Measurements from ENCODE around the gene TPST2. TPM values are rescaled to one million over a fixed set of nuclear protein-coding genes. Genes with fewer than 3 reads are reported as not detected.

Gene TPST2
- total RNA-seq, 1 experiment from 2014 or later = 50.1 TPM

- Histone ChIP-seq H3K79me1 (ENCODE audit: insufficient read depth, low read depth, low read length, poor library complexity, severe bottlenecking) (no peaks in the 10 kb centered on the region), H3K23ac (ENCODE audit: insufficient read length, low read depth, low read length) (no peak overlapping the region), H2BK20ac (ENCODE audit: low read depth, low read length, poor library complexity, severe bottlenecking) (no peak overlapping the region), H2AFZ (ENCODE audit: low read length) (no peak overlapping the region), H3T11ph (ENCODE audit: low read length) (no peak overlapping the region), H3K56ac (ENCODE audit: insufficient read length, low read depth, low read length) (no peak overlapping the region), H3K4ac (ENCODE audit: low read depth, low read length) (no peak overlapping the region), H2AK5ac (ENCODE audit: insufficient read length, low read length) (no peak overlapping the region), H4K91ac (ENCODE audit: insufficient read length, low read depth, low read length) (no peak overlapping the region), H3K9me3 (ENCODE audit: control insufficient read depth, low read depth, low read length) (no peaks in the 10 kb centered on the region), H4K20me1 (ENCODE audit: control insufficient read depth, insufficient read depth, insufficient read length) (no peaks in the 10 kb centered on the region), H2BK15ac (ENCODE audit: low read depth, low read length) (no peak overlapping the region), H2BK120ac (ENCODE audit: low read depth, low read length, poor library complexity, severe bottlenecking) (no peak overlapping the region), H3K18ac (ENCODE audit: insufficient read length, low read depth, low read length) (no peak overlapping the region), H4K5ac (ENCODE audit: insufficient read length, low read depth, low read length) (no peak overlapping the region), H3K4me2 (ENCODE audit: insufficient read depth, insufficient read length, low read length) (no peak overlapping the region), H3K27ac (ENCODE audit: insufficient read length, low read depth, low read length) (no peak overlapping the region), H3K4me1 (ENCODE audit: insufficient read depth, low read length) (peaks cover 1% of the 10 kb centered on the region), H2BK12ac (ENCODE audit: insufficient read length, low read depth, low read length) (no peak overlapping the region), H4K8ac (replicated peaks; ENCODE audit: insufficient read length, low read depth, low read length) (no peak overlapping the region), H3K14ac (ENCODE audit: insufficient read depth, low read length) (no peak overlapping the region), H3K27me3 (ENCODE audit: insufficient read depth, low read length) (no peaks in the 10 kb centered on the region), H3K23me2 (ENCODE audit: insufficient read length, low read depth, low read length, poor library complexity, severe bottlenecking) (peaks cover 9% of the 10 kb centered on the region), H3K9ac (ENCODE audit: extremely low read depth, insufficient read length, low read length) (no peak overlapping the region), H2BK5ac (ENCODE audit: insufficient read length, low read length) (no peak overlapping the region), H3K79me2 (ENCODE audit: insufficient read depth, low read length) (peaks cover 1% of the 10 kb centered on the region)
- Mint-ChIP-seq H3K4me3 (no peak overlapping the region), H3K9me3 (no peaks in the 10 kb centered on the region), H3K36me3 (ENCODE audit: insufficient read depth in 1 of 3, low read depth in 3 of 3) (peaks cover 0 to 3% (median 0%) of the 10 kb centered on the region in 3 experiments; a peak in 1 of 7 replicates), H3K27ac (no peak overlapping the region; a peak in 1 of 7 replicates), H3K4me1 (peaks cover 13 to 17% of the 10 kb centered on the region in 2 experiments), H3K27me3 (ENCODE audit: low read depth) (no peaks in the 10 kb centered on the region)
- TF ChIP-seq, protein P1, sequence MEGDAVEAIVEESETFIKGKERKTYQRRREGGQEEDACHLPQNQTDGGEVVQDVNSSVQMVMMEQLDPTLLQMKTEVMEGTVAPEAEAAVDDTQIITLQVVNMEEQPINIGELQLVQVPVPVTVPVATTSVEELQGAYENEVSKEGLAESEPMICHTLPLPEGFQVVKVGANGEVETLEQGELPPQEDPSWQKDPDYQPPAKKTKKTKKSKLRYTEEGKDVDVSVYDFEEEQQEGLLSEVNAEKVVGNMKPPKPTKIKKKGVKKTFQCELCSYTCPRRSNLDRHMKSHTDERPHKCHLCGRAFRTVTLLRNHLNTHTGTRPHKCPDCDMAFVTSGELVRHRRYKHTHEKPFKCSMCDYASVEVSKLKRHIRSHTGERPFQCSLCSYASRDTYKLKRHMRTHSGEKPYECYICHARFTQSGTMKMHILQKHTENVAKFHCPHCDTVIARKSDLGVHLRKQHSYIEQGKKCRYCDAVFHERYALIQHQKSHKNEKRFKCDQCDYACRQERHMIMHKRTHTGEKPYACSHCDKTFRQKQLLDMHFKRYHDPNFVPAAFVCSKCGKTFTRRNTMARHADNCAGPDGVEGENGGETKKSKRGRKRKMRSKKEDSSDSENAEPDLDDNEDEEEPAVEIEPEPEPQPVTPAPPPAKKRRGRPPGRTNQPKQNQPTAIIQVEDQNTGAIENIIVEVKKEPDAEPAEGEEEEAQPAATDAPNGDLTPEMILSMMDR (conservative IDR thresholded peaks at IDR 0.05) = no peak
- no peak for DNase-seq
- WGBS (ENCODE audit: extremely low coverage, insufficient read length, low lambda C conversion rate) = no CpG with 5 or more reads among the region's 1 CpG
Measured at GRCh38 chr22:26516503-26516902, 73.4 kb downstream of the TPST2 start.

Measured in H9 (cell line).